GM19099 (cell line): ENCODE results near the gene PGGT1B.

ENCODE experiments used
- POLR2A ChIP-seq: IDR thresholded peaks from 3 replicates; pipeline ENCODE4 v1.6.1; 2011; ENCODE audit warnings: low read depth; ENCODE audit not compliant: insufficient read length; ENCODE audit errors: extremely low read depth

PGGT1B gene

GRCh38 chr5:115170929-115171510, 91.7 kb downstream of the PGGT1B start:
- TF ChIP-seq POLR2A: no peak

- TF ChIP-seq POLR2A: no peak
Observed at GRCh38 chr5:115170134-115170928, 92.3 kb downstream of the PGGT1B start.

DNA sequence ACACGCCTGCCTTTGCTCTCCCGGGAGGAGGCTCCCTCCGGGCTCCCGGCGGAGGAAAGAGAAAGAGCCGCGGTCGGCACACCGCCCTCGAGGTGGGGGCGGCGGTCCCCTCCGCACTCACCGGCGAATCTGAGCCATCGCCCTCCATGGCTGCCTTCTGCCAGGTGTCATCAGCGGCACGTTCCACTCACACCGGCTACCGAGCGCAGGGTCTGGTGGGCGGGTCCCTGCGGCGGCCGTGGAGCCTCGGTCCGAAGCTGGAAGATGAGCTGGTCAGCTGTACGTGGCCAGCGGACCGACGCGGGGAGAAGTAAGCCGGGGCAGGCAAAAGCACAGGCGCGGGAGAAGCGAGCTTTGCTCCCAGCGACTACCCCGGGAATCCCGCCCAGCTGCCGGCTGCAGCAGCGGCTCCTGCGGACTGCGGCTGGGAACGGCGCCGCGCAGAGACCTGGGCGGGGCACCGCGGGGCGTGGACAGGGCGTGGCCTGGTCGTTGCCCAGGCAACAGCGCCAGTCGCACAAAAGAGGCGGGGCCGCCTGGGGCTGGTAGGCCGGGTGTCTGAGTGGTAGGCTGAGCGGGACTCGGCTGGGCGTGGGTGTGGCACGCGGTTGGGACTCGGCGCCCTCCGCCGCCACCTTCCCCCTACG, 93.1 kb downstream of the PGGT1B start, which contains the start of gene TRIM36:
TSS of gene TRIM36 (minus strand) at position 422 of the 647 bp plus-strand sequence. CDS start at position 148, 274 bp downstream.
- TF ChIP-seq POLR2A: peak; percentile 30

DNA sequence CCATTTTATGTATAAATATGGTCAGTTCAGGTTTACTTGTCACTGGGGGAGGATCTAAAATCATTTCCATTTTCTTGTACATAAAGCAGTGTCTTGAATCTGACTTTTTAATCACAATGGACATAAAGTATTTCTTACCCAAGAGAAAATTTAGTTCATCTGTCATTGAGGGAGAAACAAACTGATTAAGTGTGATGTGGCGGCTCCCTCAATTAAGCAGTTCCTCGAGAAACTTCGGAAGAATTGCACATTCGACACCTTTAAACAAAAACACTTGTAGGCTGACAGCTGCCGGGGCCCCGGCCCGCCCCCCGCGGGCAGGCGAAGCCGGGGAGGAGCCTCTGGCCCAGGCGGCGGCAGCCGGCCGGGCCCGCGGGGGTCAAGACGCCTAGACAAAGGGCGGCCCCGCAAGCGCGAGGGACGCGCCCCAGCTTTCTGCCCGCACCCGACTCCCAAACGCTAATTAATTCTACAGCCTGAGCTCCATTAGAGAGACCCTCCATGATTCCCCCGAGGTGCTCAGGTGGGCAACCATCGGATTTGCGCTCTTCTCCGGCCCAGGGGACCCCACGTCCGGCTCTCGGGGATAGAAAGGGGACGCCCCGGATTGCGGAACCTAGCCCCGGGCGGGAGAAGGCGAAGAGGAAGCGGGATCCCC, 93.7 kb downstream of the PGGT1B start:
- no peak for TF ChIP-seq POLR2A

- no peak for TF ChIP-seq POLR2A
Observed at GRCh38 chr5:115166744-115167393, 95.8 kb downstream of the PGGT1B start.

- no peak for TF ChIP-seq POLR2A
Observed at GRCh38 chr5:115165790-115166189, 96.9 kb downstream of the PGGT1B start.

DNA sequence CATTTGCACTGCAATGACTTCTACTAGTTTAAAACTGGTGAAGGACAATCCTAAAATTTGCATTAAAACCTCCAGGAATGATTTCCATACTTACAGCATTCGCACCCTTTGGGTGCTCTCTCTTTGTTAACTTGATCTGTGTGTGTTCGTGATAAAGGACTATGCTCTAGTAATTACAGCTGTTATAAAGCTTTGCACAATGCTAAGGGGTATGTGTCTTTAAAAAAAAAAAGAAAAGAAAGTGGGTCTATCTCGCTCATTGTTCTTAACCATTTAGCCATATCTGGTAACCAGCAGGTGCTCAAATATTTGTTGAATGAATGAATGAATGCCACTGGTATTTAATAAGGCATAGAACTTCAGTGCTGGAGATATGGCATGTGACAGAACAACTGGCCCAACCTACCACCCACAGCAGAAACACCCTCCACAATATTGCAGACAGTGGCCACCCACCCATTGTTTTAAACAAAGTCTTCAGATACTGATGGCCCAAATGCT, 101.7 kb downstream of the PGGT1B start:
- TF ChIP-seq POLR2A: no peak
